GM12865 (cell line): ENCODE measurements around the gene SCN8A.

Source experiments
- DNase-seq: peaks from one replicate; pipeline ENCODE4 v3.0.0; 2010; ENCODE audit warnings: low read depth
- H3K4me3 ChIP-seq: 2 replicates; pipeline ENCODE4 v1.5.1; 2011; ENCODE audit warnings: mild to moderate bottlenecking, low read depth, low read length, control low read depth
- TF ChIP-seq, protein P1 (sequence below): IDR thresholded peaks from 2 replicates; pipeline ENCODE4 v1.5.1; 2011; ENCODE audit warnings: low read length, control low read depth, low read depth, inconsistent platforms; ENCODE audit not compliant: insufficient read depth; ENCODE audit errors: missing control alignments

SCN8A gene

DNA sequence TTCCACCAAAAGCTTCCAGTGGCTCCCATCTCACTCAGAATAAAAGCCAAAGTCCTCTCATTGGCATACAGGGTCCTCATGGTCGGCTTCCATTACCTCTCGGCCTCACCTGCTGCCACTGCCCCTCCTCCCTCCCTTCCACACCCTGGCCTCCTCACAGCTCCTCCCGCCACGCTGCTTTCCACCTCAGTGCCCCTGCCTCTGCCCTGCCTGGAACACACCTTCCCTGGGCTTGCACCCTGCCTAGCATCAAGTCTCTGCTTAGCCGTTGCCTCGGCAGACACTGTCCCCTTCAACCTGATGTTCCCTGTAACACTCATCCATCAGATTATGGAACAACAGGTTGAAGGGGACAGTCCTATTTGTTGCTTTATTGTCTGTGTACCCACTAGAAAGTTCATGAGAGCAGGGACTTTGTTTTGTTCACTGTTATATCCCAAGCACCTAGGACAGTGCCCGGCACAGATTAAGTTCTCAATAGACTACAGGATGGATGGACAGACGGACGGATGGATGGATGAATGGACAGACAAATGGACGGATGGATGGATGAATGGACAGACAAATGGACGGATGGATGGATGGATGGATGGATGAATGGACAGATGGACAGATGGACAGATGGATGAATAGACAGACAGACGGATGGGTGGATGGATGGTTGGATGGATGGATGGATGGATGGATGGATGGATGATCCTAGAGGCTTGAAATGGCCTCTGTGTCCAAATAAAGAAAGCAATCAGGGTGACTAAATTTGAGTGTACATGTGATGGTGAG, 242.6 kb downstream of the SCN8A start:
- TF ChIP-seq, protein P1, sequence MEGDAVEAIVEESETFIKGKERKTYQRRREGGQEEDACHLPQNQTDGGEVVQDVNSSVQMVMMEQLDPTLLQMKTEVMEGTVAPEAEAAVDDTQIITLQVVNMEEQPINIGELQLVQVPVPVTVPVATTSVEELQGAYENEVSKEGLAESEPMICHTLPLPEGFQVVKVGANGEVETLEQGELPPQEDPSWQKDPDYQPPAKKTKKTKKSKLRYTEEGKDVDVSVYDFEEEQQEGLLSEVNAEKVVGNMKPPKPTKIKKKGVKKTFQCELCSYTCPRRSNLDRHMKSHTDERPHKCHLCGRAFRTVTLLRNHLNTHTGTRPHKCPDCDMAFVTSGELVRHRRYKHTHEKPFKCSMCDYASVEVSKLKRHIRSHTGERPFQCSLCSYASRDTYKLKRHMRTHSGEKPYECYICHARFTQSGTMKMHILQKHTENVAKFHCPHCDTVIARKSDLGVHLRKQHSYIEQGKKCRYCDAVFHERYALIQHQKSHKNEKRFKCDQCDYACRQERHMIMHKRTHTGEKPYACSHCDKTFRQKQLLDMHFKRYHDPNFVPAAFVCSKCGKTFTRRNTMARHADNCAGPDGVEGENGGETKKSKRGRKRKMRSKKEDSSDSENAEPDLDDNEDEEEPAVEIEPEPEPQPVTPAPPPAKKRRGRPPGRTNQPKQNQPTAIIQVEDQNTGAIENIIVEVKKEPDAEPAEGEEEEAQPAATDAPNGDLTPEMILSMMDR: no peak
- no peak for DNase-seq
- no peak overlapping the region for H3K4me3 ChIP-seq

DNA sequence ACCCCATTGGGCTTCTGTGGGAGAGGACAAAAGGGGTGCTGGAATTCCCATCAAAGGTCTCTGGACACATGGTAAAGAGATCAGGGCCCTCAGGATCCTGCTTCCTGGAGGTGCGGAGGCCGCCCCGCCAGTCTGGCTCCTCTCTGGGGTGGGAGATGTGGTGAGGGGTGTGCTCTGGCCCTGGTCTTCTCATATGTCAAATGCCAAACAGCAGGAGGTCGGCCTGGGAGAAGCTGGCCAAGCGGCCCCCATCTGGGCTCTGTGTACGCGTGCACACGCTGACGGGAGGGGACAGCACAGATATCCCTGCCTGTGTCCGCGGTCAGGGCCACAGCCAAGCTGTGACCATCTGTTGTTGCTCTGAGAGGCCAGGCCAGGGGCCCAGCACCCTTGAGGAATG, 243.4 kb downstream of the SCN8A start:
- no peak overlapping the region for H3K4me3 ChIP-seq
- TF ChIP-seq, protein P1: no peak
- DNase-seq: no peak

DNA sequence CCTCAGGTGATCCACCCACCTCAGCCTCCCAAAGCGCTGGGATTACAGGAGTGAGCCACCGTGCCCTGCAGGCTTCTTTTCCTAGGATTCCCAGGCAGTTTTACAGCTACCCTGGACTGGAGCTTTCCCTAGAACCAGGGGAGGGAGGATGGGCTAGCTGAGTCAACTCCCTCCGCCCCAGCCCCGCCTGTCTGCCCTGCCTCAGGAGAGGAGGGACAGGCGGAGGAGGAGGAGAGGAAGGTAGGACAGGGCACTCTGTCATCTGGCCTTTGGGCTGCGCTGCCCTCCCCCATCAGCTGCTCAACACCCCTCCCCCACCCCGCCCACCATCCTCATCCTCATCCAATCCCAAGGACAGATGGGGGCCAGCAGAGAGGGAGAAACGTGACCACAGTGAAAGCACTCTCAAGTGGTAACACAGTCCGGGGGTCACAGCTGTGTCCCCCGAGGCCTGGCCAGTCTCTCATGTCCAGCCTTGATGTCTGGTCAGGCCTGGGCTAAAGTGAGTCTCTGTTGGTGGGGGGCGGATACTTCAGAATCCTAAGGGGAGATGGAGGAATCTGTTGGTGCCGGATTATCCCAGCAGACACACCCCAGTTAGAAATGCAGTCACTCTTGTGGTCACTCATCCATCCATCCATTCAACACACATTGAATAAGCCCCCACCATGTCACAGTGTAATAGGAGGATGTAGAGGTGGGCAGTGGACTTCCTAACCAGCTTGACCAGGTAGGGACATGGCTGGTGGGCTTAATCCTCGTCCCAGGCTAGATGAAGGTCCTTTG, 245.2 kb downstream of the SCN8A start:
- no peak overlapping the region for H3K4me3 ChIP-seq
- no peak for DNase-seq
- TF ChIP-seq, protein P1: no peak

DNA sequence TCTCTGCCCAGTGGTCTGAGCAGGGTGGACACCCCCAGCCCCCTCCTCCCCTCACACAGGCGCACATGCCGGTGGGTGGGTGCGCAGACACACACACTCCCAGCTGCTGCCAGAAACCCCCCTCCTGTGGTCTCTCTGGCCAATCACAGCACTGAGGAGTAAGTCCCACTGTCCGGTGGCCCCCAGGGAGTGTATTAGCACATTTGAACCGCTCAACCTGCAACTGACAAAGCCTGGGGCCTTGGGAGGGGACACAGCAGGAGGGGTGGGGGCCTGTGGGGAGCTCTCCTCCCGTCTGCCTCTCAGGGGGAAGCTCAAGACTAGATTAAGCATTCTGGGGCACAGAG, 245.8 kb downstream of the SCN8A start:
- H3K4me3 ChIP-seq: no peak overlapping the region
- no peak for DNase-seq
- TF ChIP-seq, protein P1: no peak

DNA sequence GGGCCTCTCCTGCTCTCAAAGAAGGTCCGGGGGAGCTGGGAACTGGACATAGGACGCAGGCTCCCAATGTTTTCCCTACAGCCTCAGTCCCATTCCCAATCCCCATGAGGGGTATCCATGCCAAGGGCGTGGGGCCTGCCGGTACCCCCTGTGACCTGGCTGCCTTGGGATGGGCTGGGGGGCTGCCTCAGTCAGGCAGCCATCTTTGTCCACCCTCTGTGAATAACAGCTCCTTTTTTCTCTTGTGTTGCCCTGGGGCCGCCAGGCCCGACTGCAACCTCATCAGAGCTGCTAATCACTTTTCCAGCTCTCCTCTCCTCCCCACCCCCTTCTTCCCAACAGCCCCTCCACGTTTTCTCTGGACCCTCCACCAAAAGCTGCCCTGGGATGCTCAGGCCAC, 246.3 kb downstream of the SCN8A start:
- DNase-seq: no peak
- TF ChIP-seq, protein P1: no peak
- no peak overlapping the region for H3K4me3 ChIP-seq

DNA sequence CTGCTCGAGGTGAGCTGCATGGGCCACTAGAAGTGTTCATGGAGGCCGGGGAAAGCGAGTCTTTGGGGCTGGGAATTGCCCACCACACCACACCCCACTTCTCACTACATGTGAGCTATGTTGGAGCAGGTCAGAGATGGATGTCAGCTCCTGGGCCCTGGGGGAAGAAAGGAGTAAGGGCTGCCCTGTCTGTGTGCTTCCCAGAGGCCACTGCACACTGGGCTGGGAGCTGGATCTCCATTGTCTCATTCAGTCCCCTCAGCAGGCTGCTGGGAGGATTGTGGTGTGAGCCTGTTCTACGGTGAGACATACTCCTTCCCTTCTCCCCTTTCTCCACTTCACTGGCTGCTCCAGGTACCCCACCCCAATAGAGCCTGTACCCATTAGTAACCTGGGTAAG, 247.0 kb downstream of the SCN8A start:
- no peak for DNase-seq
- TF ChIP-seq, protein P1: no peak
- H3K4me3 ChIP-seq: no peak overlapping the region
